22Rv1 (cell line): ENCODE measurements around the gene HCRTR2.

Source experiments
- ZFX ChIP-seq: fragments of 450-650 bp; IDR thresholded peaks from 2 replicates; pipeline ENCODE4 v1.6.1; 2017; ENCODE audit warnings: antibody characterized with exemption, borderline replicate concordance
- TF ChIP-seq, protein P1 (sequence below): fragments of 450-650 bp; IDR thresholded peaks from 2 replicates; pipeline ENCODE4 v1.5.1; 2017; ENCODE audit warnings: mild to moderate bottlenecking

DNA sequence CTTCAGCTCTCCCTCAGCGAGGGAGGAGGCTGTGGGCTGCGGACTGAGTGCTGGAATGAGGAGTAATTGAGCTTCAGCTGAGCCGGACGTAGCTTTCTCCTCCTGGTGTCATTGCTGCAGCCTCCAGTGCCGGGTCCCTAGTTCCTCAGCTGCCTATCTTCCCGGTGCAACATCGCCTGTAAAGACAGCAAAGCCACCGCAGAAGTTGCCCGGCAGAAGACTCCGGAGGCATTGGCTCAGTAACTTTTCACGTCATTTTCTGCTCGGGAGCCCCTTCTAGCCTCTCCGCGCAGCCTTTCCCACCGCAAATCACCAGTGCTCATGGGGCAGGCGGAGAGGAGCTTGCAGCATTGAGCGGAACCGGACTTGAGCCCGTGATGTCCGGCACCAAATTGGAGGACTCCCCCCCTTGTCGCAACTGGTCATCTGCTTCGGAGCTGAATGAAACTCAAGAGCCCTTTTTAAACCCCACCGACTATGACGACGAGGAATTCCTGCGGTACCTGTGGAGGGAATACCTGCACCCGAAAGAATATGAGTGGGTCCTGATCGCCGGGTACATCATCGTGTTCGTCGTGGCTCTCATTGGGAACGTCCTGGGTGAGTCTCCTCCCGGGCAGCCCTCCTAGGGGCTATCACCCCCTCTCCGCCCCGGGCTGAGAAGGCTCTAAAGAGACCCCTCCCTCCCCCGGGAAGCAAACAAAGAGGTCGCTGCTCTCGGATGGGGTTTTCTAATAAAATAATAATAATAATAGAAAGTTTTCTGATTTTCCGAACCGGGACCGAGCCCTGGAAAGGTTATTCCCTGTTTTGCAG, at the start of gene HCRTR2:
- TF ChIP-seq, protein P1, sequence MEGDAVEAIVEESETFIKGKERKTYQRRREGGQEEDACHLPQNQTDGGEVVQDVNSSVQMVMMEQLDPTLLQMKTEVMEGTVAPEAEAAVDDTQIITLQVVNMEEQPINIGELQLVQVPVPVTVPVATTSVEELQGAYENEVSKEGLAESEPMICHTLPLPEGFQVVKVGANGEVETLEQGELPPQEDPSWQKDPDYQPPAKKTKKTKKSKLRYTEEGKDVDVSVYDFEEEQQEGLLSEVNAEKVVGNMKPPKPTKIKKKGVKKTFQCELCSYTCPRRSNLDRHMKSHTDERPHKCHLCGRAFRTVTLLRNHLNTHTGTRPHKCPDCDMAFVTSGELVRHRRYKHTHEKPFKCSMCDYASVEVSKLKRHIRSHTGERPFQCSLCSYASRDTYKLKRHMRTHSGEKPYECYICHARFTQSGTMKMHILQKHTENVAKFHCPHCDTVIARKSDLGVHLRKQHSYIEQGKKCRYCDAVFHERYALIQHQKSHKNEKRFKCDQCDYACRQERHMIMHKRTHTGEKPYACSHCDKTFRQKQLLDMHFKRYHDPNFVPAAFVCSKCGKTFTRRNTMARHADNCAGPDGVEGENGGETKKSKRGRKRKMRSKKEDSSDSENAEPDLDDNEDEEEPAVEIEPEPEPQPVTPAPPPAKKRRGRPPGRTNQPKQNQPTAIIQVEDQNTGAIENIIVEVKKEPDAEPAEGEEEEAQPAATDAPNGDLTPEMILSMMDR = no peak
- TF ChIP-seq ZFX = no peak
